Esophagus squamous epithelium (tissue), 5 donors: Measurements from ENCODE around the gene TBCD. TPM values are rescaled to one million over a fixed set of nuclear protein-coding genes. Genes with fewer than 3 reads are reported as not detected.
"Not testable (repeated sequence)": the region's sequence is repeated elsewhere in the genome, so short reads cannot be mapped to it uniquely, and the experiment has no call there.

Experiments
- DNase-seq: peaks from one replicate; lab custom pipeline; 2025; lab: John Stamatoyannopoulos, UW
- H3K27ac ChIP-seq, 4 donors: fragments of 200-600 bp; sonication (generic); one replicate each; pipeline ENCODE4 v1.5.1; 2016 to 2019; ENCODE audit warnings: mild to moderate bottlenecking in 1 of 4
- H3K27me3 ChIP-seq, 4 donors: fragments of 200-600 bp; sonication (generic); 1 replicate in 3 of 4; 2 replicates in 1 of 4; pipeline versions ENCODE4 v1.5.1 to v1.6.0; 2017 to 2021; ENCODE audit warnings: antibody characterized with exemption in 1 of 4
- H3K36me3 ChIP-seq, 3 donors: fragments of 200-600 bp; sonication (generic); one replicate each; pipeline ENCODE4 v1.5.1; 2016 to 2019
- H3K4me1 ChIP-seq, 3 donors: fragments of 200-600 bp; sonication (generic); one replicate each; pipeline ENCODE4 v1.5.1; 2017 to 2019
- H3K4me3 ChIP-seq, 4 donors: fragments of 200-600 bp; sonication (generic); 1 replicate in 3 of 4; 2 replicates in 1 of 4; pipeline ENCODE4 v1.5.1; 2016 to 2019; ENCODE audit warnings: mild to moderate bottlenecking in 2 of 4, moderate library complexity in 1 of 4
- H3K9me3 ChIP-seq, 3 donors: fragments of 200-600 bp; sonication (generic); one replicate each; pipeline ENCODE4 v1.5.1; 2016 to 2019
- POLR2A ChIP-seq, 4 donors: fragments of 450-650 bp; IDR thresholded peaks; one replicate each; pipeline ENCODE4 v1.6.1; 2017; ENCODE audit warnings: antibody characterized with exemption in 4 of 4, mild to moderate bottlenecking in 4 of 4, moderate library complexity in 3 of 4
- WGBS, 2 donors: methylation state at CpG; one replicate each; pipeline ENCODE4 v1.1.5; 2018; 5-methylcytosine and 5-hydroxymethylcytosine counted together
- intact Hi-C: fragments of 100-400 bp; cut with DNase I; formaldehyde crosslinking; loops from one replicate; pipeline ENCODE4 v1.15.0; 2022
- total RNA-seq, 4 donors: library from RNA; depleted of rRNA; stranded (reverse); fragments of >200 nt; gene quantifications; one replicate each; pipeline ENCODE4 v1.1.0, GENCODE V29; 2016
- TF ChIP-seq, protein P1 (sequence below), 6 experiments: fragments of 450-650 bp in 4 of 6; fragments of 200-600 bp in 2 of 6; sonication (generic) in 2 of 6; IDR thresholded peaks; one replicate each; pipeline ENCODE4 v1.5.1; 2016 to 2019; ENCODE audit warnings: antibody characterized with exemption in 6 of 6, mild to moderate bottlenecking in 4 of 6, moderate library complexity in 4 of 6
- donor health status: DM: yes; HTN: yes; CAD: no.

Gene TBCD
- total RNA-seq, 4 donors from 2014 or later, result 38.8 to 58.3 (median 55.0) TPM

DNA sequence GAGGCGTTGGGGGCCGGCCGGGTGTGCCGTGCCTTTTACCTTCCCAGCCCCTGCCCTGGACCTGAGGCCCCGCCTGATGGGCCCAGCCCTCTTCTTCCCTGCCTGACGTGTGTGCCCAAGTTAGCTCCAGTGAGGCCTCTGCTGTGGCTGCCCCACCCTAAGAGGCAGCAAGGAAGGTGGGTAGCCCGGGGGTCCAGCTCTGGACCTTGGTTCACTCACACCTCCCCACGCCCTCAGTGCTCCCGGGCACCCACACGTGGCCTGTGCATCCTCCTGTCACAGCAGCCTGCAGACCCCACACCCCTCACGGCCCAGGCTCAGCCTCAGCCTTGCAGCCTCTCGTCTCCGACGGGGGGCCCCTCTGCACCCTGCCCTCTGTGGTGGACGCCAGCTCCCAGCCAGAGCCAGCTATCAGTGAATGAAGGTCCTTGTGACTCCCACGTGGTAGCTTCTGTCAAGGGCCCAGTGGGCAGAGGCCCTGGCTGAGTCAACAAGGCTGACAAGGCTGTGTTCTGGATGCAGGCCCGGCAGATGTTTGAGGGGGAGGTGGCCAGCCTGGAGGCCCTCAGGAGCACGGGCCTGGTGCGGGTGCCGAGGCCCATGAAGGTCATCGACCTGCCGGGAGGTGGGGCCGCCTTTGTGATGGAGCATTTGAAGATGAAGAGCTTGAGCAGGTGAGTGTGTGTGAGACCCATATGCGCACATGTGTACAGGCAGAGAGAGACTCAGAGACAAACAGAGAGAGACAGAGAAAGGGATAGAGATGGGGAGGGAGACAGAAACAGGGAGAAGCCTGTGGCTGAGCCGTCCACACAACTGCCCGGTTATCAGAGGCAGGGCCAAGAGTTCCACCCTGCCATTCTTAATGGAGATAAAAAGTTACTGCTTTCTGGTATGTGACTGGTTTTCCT lies 13.6 kb upstream of the TBCD start:
- intact Hi-C loops, result no loop called here
- H3K27me3 ChIP-seq, result no peaks in the 10 kb centered on the region
- H3K4me3 ChIP-seq, result no peak overlapping the region
- TF ChIP-seq, protein P1, sequence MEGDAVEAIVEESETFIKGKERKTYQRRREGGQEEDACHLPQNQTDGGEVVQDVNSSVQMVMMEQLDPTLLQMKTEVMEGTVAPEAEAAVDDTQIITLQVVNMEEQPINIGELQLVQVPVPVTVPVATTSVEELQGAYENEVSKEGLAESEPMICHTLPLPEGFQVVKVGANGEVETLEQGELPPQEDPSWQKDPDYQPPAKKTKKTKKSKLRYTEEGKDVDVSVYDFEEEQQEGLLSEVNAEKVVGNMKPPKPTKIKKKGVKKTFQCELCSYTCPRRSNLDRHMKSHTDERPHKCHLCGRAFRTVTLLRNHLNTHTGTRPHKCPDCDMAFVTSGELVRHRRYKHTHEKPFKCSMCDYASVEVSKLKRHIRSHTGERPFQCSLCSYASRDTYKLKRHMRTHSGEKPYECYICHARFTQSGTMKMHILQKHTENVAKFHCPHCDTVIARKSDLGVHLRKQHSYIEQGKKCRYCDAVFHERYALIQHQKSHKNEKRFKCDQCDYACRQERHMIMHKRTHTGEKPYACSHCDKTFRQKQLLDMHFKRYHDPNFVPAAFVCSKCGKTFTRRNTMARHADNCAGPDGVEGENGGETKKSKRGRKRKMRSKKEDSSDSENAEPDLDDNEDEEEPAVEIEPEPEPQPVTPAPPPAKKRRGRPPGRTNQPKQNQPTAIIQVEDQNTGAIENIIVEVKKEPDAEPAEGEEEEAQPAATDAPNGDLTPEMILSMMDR (IDR thresholded peaks at IDR 0.05), result no peak
- TF ChIP-seq POLR2A (IDR thresholded peaks at IDR 0.05), result no peak
- 77 to 78% methylated on average over 9 to 12 of the region's 26 CpGs for WGBS, 2 donors
- no peak overlapping the region for H3K27ac ChIP-seq
- peaks cover 0 to 53% (median 12%) of the 10 kb centered on the region in 3 donors for H3K36me3 ChIP-seq
- DNase-seq, result no peak
- H3K9me3 ChIP-seq, result peaks cover 0 to 23% (median 6%) of the 10 kb centered on the region in 3 donors
- peaks cover 10 to 24% (median 15%) of the 10 kb centered on the region in 3 donors for H3K4me1 ChIP-seq

DNA sequence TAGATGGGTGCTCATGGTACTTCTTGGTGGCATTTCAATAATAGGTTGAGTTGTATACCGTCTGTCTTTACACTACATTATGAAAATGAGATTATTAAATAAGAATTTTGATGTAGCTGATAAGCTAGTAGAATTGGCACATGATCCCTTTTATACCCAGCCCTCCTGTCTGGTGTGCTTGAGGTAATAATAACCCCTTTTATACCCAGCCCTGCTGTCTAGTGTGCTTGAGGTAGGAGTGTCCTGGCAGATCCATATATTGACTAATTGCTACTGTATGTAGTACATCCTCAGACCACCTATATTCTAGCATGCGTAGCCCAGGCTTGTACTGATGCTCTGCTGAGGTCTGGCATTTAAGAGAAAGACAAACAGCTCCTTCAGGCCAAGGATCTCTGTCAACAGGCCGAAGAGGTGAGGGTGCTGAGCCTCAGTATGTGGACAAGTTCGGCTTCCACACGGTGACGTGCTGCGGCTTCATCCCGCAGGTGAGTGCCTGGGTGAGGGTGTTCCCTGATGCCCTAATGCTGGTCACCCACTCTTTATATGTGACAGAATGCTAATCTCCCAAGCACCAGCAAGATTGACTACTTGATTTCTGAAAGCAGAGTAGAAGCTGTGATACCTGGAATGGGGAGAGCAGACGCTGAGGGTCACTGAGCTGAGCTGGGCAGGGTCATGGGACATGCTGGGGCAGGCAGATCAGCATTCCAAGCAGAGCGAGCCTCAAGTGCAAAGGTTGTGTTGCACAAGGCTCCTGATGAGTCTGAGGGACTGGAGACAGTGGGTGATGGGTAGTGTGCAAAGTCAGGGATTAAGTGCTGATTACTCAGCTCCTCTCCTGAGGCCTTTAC lies 10.7 kb upstream of the TBCD start:
- no peaks in the 10 kb centered on the region for H3K27me3 ChIP-seq
- H3K27ac ChIP-seq, result no peak overlapping the region
- H3K36me3 ChIP-seq, result peaks cover 0 to 49% (median 12%) of the 10 kb centered on the region in 3 donors
- H3K9me3 ChIP-seq, result peaks cover 0 to 12% (median 0%) of the 10 kb centered on the region in 3 donors
- no peak overlapping the region for H3K4me3 ChIP-seq
- 83 to 93% methylated on average over 9 to 10 of the region's 10 CpGs for WGBS, 2 donors
- H3K4me1 ChIP-seq, result peaks cover 3 to 8% (median 6%) of the 10 kb centered on the region in 3 donors
- intact Hi-C loops, result no loop called here
- no peak for DNase-seq
- TF ChIP-seq, protein P1 (IDR thresholded peaks at IDR 0.05), result no peak
- no peak for TF ChIP-seq POLR2A (IDR thresholded peaks at IDR 0.05)

DNA sequence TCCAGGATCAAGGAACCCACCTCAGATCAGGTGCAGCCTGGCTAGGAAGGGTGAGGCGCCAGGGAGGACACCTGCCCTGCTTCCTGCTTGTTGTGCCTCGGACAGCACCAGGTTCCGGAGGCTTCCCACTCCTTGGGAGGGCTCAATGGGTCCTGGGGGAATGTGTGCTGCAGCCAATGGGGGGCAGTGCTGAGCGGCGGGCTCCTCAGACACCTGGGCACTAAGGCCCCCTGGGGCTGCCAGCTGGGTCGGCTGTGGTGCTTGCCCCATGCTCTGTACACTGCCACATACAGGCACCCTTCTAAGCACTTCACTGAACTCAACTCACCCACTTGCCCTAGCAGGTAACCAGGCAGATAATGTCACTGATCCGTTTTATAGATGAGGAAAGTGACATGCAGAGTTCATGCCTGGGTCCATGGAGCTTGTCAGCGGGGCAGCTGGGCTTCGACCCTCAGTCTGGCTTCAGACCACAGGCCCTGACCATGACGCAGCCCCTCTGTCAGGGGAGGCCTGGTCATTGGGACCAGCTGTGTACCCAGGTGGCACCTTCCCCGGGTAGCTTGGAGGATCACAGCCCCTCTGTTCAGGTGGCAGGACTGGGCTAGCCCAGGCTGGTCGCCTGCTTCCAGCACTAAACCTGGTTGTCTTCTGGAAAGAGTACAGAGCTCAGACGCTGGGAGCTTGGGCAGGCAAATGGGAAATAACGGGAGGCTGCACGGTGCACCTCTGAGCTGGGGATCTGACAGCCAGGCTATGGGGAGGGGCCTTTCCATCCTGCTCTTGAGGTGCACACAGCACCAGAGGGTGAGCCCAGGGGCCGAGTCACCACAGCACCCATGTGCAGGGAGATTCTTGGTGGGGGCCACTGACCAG lies 8.3 kb upstream of the TBCD start:
- WGBS, 2 donors, result 80 to 86% methylated on average over 1 to 8 of the region's 16 CpGs

DNA sequence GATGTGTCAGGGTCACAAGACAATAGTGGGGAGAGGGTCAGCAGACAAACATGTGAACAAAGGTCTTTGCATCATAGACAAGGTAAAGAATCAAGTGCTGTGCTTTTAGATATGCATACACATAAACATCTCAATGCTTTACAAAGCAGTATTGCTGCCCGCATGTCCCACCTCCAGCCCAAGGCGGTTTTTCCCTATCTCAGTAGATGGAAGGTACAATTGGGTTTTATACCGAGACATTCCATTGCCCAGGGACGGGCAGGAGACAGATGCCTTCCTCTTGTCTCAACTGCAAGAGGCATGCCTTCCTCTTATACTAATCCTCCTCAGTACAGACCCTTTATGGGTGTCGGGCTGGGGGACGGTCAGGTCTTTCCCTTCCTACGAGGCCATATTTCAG lies 7.1 kb upstream of the TBCD start:
- H3K4me1 ChIP-seq, H3K27me3 ChIP-seq, intact Hi-C loops, DNase-seq, H3K4me3 ChIP-seq, H3K27ac ChIP-seq: not testable (repeated sequence)
- Histone ChIP-seq H3K9me3 (peaks cover 0 to 12% (median 0%) of the 10 kb centered on the region in 3 donors), H3K36me3 (peaks cover 0 to 37% (median 12%) of the 10 kb centered on the region in 3 donors)
- WGBS, 2 donors, result 72 to 78% methylated on average over 4 to 5 of the region's 7 CpGs

More for the DNA sequence above, 8.3 kb upstream of the TBCD start:
- TF ChIP-seq POLR2A (IDR thresholded peaks at IDR 0.05), result no peak
- TF ChIP-seq, protein P1 (IDR thresholded peaks at IDR 0.05), result no peak
- no peak for DNase-seq
- Histone ChIP-seq H3K27ac (no peak overlapping the region), H3K9me3 (peaks cover 0 to 12% (median 0%) of the 10 kb centered on the region in 3 donors), H3K36me3 (peaks cover 0 to 40% (median 12%) of the 10 kb centered on the region in 3 donors), H3K4me1 (no peaks in the 10 kb centered on the region), H3K27me3 (no peaks in the 10 kb centered on the region), H3K4me3 (no peak overlapping the region)
- intact Hi-C loops, result no loop called here

DNA sequence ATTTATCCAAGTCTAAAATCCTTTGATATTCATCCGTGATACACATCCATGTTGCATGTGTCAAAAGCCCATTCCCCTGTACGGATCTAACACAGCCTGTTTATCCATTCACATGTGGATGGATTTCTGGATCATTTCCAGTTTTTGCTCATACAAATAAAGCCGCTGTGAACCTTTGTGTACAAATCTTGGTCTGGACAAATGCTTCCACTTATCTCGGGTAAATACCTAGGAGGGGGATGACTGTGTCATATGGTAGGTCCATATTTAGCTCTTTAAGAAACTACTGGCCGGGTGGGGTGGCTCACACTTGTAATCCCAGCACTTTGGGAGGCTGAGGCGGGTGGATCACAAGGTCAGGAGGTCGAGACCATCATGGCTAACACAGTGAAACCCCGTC lies 6.3 kb upstream of the TBCD start:
- TF ChIP-seq, protein P1 (IDR thresholded peaks at IDR 0.05), result no peak
- no peak for TF ChIP-seq POLR2A (IDR thresholded peaks at IDR 0.05)
- H3K27ac ChIP-seq, result no peak overlapping the region
- intact Hi-C loops, result no loop called here
- WGBS, 2 donors, result 72 to 79% methylated on average over 8 of the region's 8 CpGs
- peaks cover 0 to 9% (median 0%) of the 10 kb centered on the region in 3 donors for H3K9me3 ChIP-seq
- H3K27me3 ChIP-seq, result no peaks in the 10 kb centered on the region
- H3K4me3 ChIP-seq, result no peak overlapping the region
- DNase-seq, result no peak
- H3K36me3 ChIP-seq, result peaks cover 0 to 30% (median 10%) of the 10 kb centered on the region in 3 donors
- no peaks in the 10 kb centered on the region for H3K4me1 ChIP-seq
